ENCODE results near the gene STARD10.

- TF ChIP-seq EZH2 (IDR thresholded peaks at IDR 0.05; ENCODE audit: borderline replicate concordance, low read depth, low read length, severe bottlenecking) (no peak), CTCF (IDR thresholded peaks at IDR 0.05; ENCODE audit: extremely low read depth in 1 of 2, insufficient read depth in 1 of 2, low read depth in 1 of 2, low read length in 2 of 2) (no peak), MYC (IDR thresholded peaks at IDR 0.05; ENCODE audit: low read depth, low read length) (no peak)
Observed at GRCh38 chr11:72772059-72772458, 21.8 kb downstream of the STARD10 start.
